HG03575 (cell line): Measurements from ENCODE around the gene CREBRF.
"Not testable (repeated sequence)": the region's sequence is repeated elsewhere in the genome, so short reads cannot be mapped to it uniquely, and the experiment has no call there.

Experiments used
- ATAC-seq: cut with Tn5 transposase; IDR thresholded peaks from one replicate; pipeline ENCODE4 v1.9.1; 2021; ENCODE audit not compliant: unreplicated experiment, insufficient number of reproducible peaks, low FRiP score; ENCODE audit errors: extremely low read depth

Gene CREBRF

GRCh38 chr5:173143567-173143966 lies 87.4 kb downstream of the CREBRF start:
- no peak for ATAC-seq

- ATAC-seq, result peak; percentile 48
Measured at GRCh38 chr5:173144200-173145176, 88.3 kb downstream of the CREBRF start, which contains the start of gene BNIP1. Gene BNIP1, plus strand, starts transcription at chr5:173144531. Its CDS starts 15 bp downstream, at chr5:173144546.

GRCh38 chr5:173148354-173148753 lies 92.2 kb downstream of the CREBRF start:
- ATAC-seq, result no peak

- ATAC-seq, result no peak
Measured at GRCh38 chr5:173152547-173152946, 96.4 kb downstream of the CREBRF start.

GRCh38 chr5:173153842-173154241 lies 97.7 kb downstream of the CREBRF start:
- ATAC-seq, result no peak

GRCh38 chr5:173154619-173155018 lies 98.5 kb downstream of the CREBRF start:
- ATAC-seq, result not testable (repeated sequence)

GRCh38 chr5:173155912-173156311 lies 99.8 kb downstream of the CREBRF start:
- no peak for ATAC-seq

- ATAC-seq, result no peak
Measured at GRCh38 chr5:173158366-173158765, 102.2 kb downstream of the CREBRF start.

- no peak for ATAC-seq
Measured at GRCh38 chr5:173159256-173159655, 103.1 kb downstream of the CREBRF start.

GRCh38 chr5:173161148-173161547 lies 105.0 kb downstream of the CREBRF start:
- no peak for ATAC-seq

- ATAC-seq, result no peak
Measured at GRCh38 chr5:173163219-173163618, 107.1 kb downstream of the CREBRF start.

GRCh38 chr5:173165177-173166016 lies 109.2 kb downstream of the CREBRF start:
- ATAC-seq, result no peak

GRCh38 chr5:173172166-173172565 lies 116.0 kb downstream of the CREBRF start:
- ATAC-seq, result no peak

GRCh38 chr5:173175523-173175922 lies 119.4 kb downstream of the CREBRF start:
- no peak for ATAC-seq

- no peak for ATAC-seq
Measured at GRCh38 chr5:173178369-173178910, 122.3 kb downstream of the CREBRF start.

GRCh38 chr5:173180331-173180730 lies 124.2 kb downstream of the CREBRF start:
- no peak for ATAC-seq

GRCh38 chr5:173187054-173187743 lies 131.0 kb downstream of the CREBRF start:
- no peak for ATAC-seq

- ATAC-seq, result no peak
Measured at GRCh38 chr5:173188280-173188679, 132.1 kb downstream of the CREBRF start.
